Measurements from ENCODE around the gene PODN.
A peak's percentile ranks its signal among the peaks of the same experiment; 100 is the strongest.

PODN gene

GRCh38 chr1:53061859-53062707 is at the start of gene PODN:
TSS of gene PODN (plus strand) at chr1:53062213. CDS start at chr1:53069856, 7,643 bp downstream.
- no peak for DNase-seq

- DNase-seq: peak; percentile 90
Observed at GRCh38 chr1:53014791-53015507, 47.1 kb upstream of the PODN start.

GRCh38 chr1:53015508-53015860 is 46.5 kb upstream of the PODN start:
- no peak for DNase-seq

- DNase-seq: no peak
Observed at GRCh38 chr1:53016705-53017104, 45.3 kb upstream of the PODN start.

GRCh38 chr1:53020588-53020987 is 41.4 kb upstream of the PODN start:
- DNase-seq: no peak

- DNase-seq: no peak
Observed at GRCh38 chr1:53022179-53022578, 39.8 kb upstream of the PODN start.

GRCh38 chr1:53023546-53023945 is 38.5 kb upstream of the PODN start:
- DNase-seq: no peak

- DNase-seq: no peak
Observed at GRCh38 chr1:53024117-53024516, 37.9 kb upstream of the PODN start.

- no peak for DNase-seq
Observed at GRCh38 chr1:53025034-53025768, 36.8 kb upstream of the PODN start.

- DNase-seq: no peak
Observed at GRCh38 chr1:53025769-53026112, 36.3 kb upstream of the PODN start.

- no peak for DNase-seq
Observed at GRCh38 chr1:53026254-53026653, 35.8 kb upstream of the PODN start.

- no peak for DNase-seq
Observed at GRCh38 chr1:53031732-53032131, 30.3 kb upstream of the PODN start.

- no peak for DNase-seq
Observed at GRCh38 chr1:53037159-53037558, 24.9 kb upstream of the PODN start.

GRCh38 chr1:53038566-53038965 is 23.4 kb upstream of the PODN start:
- DNase-seq: no peak

GRCh38 chr1:53043271-53043670 is 18.7 kb upstream of the PODN start:
- no peak for DNase-seq

- no peak for DNase-seq
Observed at GRCh38 chr1:53044926-53045325, 17.1 kb upstream of the PODN start.

- DNase-seq: no peak
Observed at GRCh38 chr1:53046930-53047329, 15.1 kb upstream of the PODN start.

GRCh38 chr1:53047737-53048736 is 14.0 kb upstream of the PODN start:
- DNase-seq: no peak

GRCh38 chr1:53048960-53049573 is 12.9 kb upstream of the PODN start:
- DNase-seq: no peak

- DNase-seq: no peak
Observed at GRCh38 chr1:53049574-53049967, 12.4 kb upstream of the PODN start.

- DNase-seq: no peak
Observed at GRCh38 chr1:53050310-53050709, 11.7 kb upstream of the PODN start.

- DNase-seq: no peak
Observed at GRCh38 chr1:53051676-53052075, 10.3 kb upstream of the PODN start.

Measured in NCI-H345 (cell line).